Fibroblast of skin of left biceps (primary cell): ENCODE data around the gene FRS2.

Source experiments
- DNase-seq, 2 experiments: peaks; one replicate each; pipeline ENCODE4 v3.0.0-alpha.2; 2013; ENCODE audit warnings: low read depth in 2 of 2

The FRS2 gene

DNA sequence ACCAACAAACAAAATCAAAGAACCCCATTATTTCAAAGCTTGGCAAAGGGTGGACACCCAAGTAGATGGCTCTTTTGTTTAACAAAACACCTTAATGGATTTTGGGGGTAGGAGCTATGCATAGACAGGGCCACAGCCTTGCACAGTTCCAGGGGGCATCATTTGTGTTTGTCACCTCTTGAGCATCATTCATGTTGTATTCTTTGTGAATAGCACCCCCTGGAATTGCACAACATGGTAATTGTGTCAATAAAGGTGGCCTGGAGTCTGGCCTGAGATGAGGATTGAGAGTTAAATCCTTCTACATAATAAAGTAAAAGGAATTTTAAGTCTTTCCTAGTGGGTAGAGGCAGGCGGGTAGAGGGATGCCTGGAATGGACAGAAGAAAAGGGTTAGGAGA is 3.3 kb upstream of the FRS2 start:
- no peak for DNase-seq

DNA sequence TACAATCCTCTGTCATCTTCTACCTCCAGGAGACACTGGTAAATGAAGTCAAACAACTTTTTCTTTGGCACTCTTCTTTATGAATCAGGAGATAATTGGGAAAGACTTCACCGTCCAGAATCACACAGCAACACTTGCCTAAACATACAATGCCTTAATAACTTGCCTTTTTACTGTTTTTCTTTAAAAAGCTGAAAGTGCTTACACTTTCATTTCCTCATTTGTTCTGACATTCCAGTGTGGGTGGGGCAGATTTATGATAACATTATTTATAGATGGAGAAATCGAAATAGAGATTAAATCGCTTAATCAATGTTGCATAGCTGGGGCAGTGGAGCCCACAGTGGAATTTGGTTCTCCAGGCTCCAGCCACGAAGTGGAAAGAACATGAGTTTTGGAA is 2.8 kb upstream of the FRS2 start:
- DNase-seq = no peak

DNA sequence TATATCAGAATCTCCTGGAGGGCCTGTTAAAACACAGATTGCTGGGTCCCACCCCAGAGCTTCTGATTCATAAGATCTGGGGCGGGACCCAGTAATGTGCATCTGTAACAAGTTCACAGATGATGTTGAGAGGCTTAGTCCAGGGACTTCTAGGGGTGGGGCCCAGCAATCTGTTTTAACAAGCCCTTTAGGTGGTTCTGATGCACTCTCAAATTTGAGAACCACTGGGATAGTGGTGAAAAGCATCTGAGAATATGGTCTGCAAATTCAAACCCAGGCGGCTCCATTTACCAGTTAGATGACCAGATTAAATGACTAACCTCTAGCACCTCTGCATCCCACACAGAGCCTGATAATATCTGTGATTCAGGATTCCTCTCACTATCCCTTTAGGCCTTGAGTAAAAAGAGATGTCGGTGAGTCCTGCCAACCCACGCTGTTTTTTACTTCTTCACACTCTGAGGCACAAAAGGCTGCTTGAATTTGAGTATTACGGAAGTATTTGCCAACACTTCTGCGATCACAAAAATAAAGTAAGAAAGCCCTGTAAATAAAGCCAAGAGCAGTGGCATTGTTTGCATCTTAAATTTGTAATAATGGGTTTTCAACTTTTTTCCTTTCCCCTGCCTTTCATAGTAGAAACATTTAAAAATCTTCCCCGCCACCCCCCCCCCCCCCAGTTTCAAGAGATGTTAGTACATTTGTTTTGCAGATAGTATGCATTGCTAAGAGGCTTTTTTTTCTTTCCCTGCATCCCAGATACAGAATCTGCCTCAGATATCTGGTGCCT is 1.8 kb upstream of the FRS2 start:
- no peak for DNase-seq

DNA sequence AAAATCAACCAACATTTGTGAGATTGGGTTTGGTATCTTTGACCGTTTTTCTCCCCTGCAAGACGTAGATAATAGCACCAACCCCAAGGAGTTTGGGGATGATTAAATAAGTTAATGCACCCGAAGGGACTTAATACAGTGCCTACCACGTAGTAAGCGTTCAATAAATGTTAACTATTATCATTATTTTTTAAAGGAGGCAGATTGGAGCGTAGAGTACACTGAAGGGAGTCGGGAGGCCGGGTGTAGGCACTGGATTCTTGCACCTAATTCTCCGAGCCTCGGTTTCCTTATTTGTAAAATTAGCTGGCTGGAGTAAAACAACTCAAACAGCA is 367 bp upstream of the FRS2 start:
- no peak for DNase-seq

DNA sequence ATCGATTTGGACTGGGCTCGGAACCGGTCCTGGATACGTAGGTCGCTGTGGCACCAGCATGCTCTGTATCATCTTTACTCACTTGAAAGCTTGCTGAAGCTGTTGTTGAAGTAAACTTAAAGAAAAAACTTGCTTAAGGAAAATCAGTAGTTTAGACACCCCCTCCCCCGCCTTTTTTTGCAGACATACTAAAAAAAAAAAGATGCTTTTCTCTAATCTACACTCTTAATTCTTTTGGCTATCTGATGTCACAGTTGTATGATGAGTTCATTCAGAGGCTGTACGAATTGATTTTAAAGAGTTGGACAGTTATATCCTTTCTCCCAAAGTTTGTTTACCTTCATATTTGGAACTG is 865 bp downstream of the FRS2 start:
- no peak for DNase-seq

DNA sequence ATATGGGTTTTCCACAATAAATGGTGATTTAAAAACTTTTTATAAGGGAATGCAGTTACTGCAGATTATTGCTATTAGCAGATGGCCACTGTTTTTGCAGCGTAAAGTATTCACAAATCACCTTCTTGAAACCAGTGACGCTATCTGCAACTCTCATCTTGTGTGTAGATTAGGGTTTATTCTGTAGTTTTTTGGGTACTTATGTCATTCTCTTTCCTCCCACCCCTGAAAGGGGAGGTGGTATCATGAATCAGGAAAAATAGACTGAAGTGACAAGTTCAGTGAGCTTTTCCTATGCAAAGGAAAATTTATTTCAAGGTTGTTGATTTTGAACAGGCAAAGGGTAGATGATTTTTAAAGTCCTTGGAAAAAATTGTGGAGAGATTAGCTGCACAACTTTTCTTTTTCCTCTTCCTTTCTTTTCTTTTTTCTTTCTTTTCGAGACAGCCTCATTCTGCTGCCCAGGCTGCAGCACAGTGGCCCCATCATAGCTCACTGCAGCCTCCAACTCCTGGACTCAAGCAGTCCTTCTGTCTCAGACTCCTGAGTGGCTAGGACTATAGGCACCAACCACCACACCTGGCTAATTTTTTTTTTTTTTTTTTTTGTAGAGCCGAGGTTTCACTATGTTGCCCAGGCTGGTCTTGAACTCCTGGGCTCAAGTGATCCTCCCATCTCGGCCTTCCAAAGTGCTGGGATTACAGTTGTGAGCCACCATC is 1.6 kb downstream of the FRS2 start:
- no peak for DNase-seq

DNA sequence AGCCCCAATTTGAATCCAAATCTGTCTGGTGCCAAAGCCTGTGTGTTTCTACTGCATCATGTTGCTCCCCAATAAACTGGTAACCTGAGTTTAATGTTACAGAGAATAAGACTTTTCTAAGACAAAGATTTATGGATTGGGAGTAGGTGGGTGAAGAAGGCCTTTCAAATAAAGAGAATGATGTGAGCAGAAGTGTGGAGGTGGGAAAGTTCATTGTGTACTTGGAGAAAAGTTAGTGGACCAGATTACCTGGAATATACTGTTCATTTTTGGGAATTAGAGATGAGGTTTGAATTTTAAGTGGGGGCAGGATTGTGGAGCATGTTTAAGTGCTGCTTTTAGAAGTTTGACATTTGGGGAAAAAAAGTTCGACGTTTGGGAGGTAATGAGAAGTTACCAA is 3.1 kb downstream of the FRS2 start:
- DNase-seq = no peak

DNA sequence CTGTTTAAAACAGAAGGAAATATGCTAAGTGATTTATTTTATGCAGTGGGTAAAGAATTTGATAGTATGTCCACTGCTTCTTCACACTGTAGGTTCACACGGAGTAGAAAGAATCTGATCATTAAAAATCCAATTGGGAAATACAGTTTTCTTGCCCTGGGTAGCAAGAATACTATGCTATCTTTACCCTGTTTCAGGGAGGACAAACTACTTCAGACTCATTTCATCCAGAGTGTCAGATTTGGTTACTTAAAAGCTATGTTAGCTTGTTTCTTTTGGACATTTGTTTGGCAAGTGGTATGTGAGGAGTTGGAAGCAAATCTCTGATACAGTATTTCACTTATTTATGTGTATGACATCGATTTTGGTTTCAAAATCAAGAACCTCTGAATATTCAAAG is 4.3 kb downstream of the FRS2 start:
- DNase-seq = no peak

DNA sequence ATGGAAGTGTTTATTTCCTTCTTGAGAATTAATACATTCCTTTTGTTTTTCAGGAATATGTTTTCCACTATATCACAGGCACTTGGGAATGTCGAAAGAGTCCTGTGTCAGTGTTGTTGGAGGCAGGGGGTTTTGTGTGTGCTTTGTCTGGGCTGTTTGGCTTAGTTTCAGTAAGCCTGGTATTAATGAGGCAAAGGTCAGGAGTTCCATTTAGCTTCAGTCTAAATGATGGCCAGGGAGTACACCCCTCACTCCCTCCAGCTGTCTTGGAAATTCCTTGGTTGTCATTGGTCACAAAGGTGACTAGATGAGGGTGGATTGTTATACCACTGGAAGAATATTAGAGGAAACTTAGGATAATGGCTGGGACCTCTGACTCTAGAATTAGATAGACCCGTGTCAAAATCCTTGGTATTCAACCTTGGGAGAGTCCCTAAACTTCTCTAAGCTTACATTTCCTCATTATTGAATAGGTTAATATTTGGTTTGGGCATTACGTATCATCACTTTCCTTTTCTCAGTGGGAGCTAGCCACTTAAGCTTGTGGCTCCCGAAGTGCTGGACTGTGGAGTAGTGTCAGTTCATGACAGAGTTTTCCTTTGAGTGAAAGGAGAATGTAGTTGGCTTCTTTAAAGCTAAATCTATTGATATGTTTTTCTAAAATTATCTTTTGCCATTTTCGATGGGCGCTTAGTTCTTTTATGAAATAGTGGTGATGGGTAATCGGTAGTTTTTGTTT is 5.2 kb downstream of the FRS2 start:
- no peak for DNase-seq

DNA sequence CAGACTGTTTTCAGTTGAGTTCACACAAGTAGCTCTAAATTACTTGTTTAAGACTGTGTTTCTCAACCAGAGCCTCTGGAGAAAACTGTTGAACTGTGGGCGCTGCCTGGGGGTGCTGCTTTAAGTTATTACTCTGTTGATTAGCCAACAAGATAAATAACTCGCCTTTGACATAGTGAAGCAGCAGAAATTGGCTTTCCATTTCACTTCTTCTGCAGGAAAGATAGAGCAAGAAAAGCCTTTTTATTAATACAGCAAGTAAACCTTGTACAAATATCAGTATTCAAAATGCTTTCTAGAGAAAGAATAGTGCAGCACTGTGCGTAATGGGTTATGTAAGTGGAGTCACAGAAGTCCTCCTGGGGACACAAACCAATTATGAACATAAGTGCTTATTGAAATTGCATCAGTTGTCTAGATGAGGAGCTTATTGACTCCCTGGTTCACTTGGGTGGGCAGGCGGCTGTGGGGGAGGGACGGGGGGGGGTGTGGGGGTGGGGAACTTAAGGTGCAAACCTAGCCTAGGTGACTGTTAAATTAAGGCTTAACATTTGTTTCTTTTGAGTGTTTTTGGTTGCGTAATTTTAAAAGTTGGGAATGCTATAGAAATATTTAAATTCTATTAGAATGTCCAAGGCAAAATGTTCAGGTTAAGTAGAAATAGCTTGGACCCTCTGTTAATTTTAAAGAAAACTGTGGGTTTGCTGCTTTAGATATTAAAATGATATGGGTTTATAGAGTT is 6.3 kb downstream of the FRS2 start:
- no peak for DNase-seq

DNA sequence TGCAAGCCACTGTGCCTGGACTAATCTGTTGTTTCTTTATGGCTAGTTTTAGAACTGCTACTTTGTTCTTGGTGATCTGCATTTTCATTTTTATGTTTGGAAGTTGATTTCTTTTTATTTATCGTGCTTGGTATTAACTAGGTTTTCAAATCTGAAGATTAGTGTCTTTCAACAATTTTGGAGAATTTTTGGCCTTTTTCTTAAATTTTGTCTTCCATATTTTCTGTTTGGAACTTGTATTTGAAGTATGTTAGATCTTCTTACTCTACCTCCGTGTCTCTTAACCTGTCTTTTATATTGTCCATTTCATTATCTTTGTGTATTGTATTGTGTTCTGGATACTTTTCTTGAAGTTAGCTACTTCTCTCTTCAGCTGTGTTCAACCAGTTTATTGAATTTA is 9.5 kb downstream of the FRS2 start:
- no peak for DNase-seq

DNA sequence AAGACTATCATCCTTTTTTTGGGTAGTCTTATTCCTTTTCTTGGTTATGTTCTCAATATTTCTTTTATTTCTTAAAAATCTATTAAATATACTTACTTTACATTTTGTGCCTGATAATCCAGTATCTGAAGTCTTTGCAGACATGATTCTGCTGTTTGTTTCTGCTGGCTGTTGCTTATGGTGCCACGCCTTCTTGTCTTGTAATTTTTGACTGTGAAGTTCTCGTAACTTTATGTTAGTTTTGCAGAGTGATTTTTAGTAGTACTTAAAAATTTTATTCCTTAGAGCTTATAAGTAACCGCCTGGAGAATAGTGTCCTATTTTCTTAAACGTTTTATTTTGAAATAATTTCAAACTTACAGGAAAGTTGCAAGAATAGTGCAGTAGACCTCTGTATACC is 10.5 kb downstream of the FRS2 start:
- DNase-seq = no peak

DNA sequence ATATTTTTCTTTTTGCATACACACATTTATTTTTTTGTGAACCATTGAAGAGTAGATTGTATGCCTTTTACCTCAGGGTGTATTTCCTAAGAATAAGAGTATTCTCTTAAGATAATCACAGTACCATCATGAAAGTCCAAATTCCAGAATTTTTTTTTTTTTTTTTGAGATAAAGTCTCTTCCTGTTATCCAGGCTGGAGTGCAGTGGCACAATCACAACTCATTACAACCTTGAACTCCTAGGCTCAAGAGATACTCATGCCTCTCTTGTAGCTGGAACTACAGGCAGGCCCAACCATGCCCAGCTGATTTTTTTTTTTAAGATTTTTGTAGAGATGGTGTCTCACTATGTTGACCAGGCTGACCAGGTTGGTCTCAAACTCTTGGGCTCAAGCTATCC is 10.9 kb downstream of the FRS2 start:
- no peak for DNase-seq

DNA sequence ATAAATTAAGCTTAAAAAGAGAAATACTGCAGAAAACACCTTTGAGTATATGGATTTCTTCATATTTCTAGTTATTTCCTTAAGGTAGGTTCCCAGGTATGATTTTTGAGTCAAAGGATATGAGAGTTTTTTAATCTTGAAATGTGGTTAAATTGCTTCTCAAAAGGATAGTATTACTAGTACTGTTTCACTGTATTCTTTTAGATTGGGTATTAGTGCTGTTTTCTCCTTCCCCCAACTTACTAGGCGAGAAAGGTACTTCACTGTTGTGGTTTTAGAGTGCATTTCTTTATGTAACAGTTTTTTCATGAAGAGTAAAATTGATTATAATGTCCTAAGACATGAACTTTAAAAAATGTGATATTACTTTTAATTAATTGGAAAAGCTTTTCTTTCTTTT is 13.5 kb downstream of the FRS2 start:
- no peak for DNase-seq

DNA sequence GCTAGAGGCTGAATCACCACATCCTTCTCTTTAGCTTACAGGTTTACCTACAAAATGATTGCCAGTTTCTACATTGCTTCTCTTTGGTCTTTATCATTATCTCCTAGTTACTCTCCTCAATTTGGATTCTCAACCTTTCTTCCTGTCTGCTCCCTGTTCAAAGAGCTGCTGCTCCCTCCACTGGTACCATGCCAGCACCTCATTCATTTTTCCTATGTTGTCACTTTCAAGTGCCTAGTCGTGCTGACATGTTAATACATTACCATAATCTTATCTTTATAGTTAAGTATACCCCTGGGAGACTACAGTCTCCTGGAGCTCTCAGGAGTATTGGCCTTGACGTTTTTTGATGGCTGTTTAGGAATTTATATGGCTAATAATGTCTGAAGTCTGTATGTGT is 14.2 kb downstream of the FRS2 start:
- no peak for DNase-seq

DNA sequence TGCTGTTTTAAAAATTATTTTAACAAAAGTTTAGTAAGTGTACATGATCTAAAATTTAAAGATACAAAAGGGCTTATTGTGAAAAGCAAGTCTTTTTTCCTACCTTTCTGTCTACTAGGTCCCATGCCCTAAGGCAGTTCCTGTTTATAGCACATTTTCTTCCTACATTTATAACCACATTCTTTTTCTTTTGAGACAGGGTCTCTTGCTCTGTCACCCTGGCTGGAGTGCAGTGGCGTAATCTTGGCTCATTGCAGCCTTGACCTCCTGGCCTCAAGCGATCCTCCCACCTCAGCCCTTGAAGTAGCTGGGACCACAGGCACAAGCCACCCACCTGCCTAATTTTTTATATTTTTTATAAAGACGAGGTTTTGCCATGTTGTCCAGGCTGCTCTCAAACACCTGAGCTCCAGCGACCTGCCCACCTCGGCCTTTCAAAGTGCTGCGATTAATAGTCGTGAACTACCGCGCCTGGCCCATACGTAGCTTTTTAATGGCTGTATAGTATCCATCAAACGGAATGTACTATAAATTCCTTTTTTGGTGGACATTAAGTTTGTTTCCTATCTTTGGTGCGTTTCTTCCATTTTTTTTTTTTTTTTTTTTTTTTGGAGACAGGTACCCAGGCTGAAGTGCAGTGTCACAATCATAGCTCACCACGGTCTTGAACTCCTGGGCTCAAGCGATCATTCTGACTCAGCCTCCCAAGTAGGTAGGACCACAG is 20.9 kb downstream of the FRS2 start:
- no peak for DNase-seq

DNA sequence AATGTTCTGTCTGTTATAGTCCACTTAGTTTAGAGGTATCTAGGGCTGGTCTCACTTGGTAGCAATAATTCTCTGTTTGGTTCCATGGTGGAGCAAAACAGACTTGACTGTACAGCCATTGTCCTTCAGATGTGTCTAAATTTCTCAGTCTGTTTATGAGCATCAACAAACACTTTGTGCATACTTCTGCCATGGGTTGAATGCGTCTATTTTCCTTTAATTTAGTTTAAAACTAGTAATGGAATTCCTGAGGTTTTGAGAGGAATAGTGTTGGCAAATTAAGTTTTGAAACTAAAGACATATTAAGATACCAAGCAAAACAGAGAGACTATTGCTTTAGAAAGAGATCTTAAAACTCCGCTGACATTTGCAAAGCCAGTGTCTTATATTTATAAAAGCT is 22.6 kb downstream of the FRS2 start:
- DNase-seq = no peak

DNA sequence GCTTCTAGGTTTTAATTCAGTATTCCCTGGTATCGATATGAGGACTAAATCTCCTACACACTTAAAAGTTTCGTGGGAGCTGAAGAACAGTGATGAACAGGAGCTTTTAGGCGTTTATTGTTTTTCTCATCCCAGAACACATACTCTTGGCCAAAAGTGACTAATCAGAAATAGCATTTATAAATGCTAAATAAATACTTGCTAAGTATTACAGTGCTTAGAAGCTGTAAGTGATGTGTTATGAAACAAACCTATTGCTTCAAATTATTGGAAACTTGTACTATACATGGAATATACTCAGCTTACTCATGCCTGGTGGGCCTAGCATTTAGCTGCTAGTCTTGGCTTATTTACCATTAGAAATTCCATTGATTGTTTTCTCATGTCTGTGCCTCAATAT is 24.9 kb downstream of the FRS2 start:
- DNase-seq = no peak

DNA sequence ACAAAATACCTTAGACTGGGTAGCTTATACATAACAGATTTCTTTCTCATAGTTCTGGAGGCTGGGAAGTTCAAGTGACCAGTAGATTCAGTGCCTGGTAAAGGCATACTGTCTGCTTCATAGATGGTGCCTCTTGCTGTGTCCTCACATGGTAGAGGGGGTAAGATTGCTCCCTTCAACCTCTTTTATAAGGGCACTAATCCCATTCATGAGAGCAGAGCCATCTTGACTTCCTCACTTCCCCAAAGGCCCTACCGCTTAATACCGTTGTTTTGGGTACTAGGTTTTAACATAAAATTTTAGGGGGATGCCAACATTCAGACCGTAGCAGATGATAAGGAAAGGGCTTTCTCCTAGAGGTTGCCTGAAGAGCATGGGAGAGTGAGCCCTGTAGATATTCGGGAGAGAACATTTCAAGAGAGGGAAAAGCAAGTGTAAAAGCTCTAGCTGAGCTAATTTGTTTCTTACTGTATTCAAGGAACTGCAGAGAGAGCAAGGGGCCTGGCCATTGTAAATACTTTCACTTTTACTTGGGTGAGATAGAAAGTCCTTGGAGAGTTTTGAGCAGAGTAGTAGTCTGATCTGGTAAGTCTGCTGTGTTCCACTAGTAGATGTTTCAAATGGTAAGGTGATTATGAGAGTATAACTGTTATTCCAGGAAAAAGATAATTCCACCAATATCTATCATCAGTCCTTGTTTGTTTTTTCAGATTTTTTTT is 27.3 kb downstream of the FRS2 start:
- DNase-seq = no peak

DNA sequence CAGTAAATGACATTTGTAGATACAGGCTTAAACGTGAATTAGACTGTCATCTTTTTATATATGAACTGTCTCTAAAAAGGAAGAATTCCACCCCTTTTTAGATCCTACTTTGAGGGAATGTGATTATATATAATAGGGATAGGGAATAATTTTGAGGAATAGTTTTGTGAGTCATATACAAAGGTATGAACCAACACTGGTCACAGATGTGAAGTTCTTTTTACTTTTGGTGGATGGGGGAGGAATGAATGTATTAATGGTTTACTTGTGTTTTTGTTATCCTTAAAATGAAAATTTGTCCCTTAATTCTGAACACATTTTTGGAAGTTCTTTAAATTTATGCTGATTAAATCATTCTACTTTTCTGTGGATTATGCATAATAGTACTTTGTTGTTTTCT is 30.4 kb downstream of the FRS2 start:
- DNase-seq = no peak
